Stimulated activated CD8-positive, alpha-beta memory T cell treated with anti-CD3 and anti-CD28 coated beads, Interleukin-7, amount 100 ng/mL, for 48 hours (primary cell): Measurements from ENCODE around the gene SMIM36.
A peak's percentile ranks its signal among the peaks of the same experiment; 100 is the strongest.
"Not testable (repeated sequence)": the region's sequence is repeated elsewhere in the genome, so short reads cannot be mapped to it uniquely, and the experiment has no call there.

Experiments
- DNase-seq, 2 donors: peaks; one replicate each; pipeline ENCODE4 v3.0.0-alpha.2; 2020; ENCODE audit warnings: low read depth in 1 of 2; ENCODE audit errors: extremely low read depth in 1 of 2

Gene SMIM36

GRCh38 chr17:55510986-55511721, at the start of gene SMIM36:
Gene SMIM36, minus strand, starts transcription at chr17:55511452.
- DNase-seq, result no peak

GRCh38 chr17:55555772-55556171, 44.5 kb upstream of the SMIM36 start:
- no peak for DNase-seq

GRCh38 chr17:55549140-55549539, 37.9 kb upstream of the SMIM36 start:
- no peak for DNase-seq

- no peak for DNase-seq
These were observed 35.9 kb upstream of the SMIM36 start for GRCh38 chr17:55546991-55547664.

GRCh38 chr17:55546481-55546880, 35.2 kb upstream of the SMIM36 start:
- DNase-seq, result peak in 1 of 2 donors; percentile 7

GRCh38 chr17:55545806-55546205, 34.6 kb upstream of the SMIM36 start:
- DNase-seq, result no peak

GRCh38 chr17:55543709-55544108, 32.5 kb upstream of the SMIM36 start:
- no peak for DNase-seq

GRCh38 chr17:55540414-55541091, 29.3 kb upstream of the SMIM36 start:
- no peak for DNase-seq

GRCh38 chr17:55536205-55536604, 25.0 kb upstream of the SMIM36 start:
- no peak for DNase-seq

- DNase-seq, result no peak
These were observed 22.4 kb upstream of the SMIM36 start for GRCh38 chr17:55533608-55534007.

- DNase-seq, result no peak
These were observed 21.4 kb upstream of the SMIM36 start for GRCh38 chr17:55532670-55533069.

- DNase-seq, result no peak
These were observed 19.9 kb upstream of the SMIM36 start for GRCh38 chr17:55531053-55531728.

GRCh38 chr17:55530064-55530463, 18.8 kb upstream of the SMIM36 start:
- DNase-seq, result no peak

GRCh38 chr17:55527540-55528118, 16.4 kb upstream of the SMIM36 start:
- no peak for DNase-seq

- DNase-seq, result no peak
These were observed 13.4 kb upstream of the SMIM36 start for GRCh38 chr17:55524440-55525220.

- DNase-seq, result not testable (repeated sequence)
These were observed 11.8 kb upstream of the SMIM36 start for GRCh38 chr17:55523032-55523431.

- no peak for DNase-seq
These were observed 9.9 kb upstream of the SMIM36 start for GRCh38 chr17:55521186-55521585.

GRCh38 chr17:55520402-55520801, 9.2 kb upstream of the SMIM36 start:
- no peak for DNase-seq

- DNase-seq, result no peak
These were observed 7.3 kb upstream of the SMIM36 start for GRCh38 chr17:55518510-55518909.

GRCh38 chr17:55513885-55514590, 2.8 kb upstream of the SMIM36 start:
- DNase-seq, result peak; percentile 11 to 36
